Measurements from ENCODE around the gene PTMS. TPM values are rescaled to one million over a fixed set of nuclear protein-coding genes. Genes with fewer than 3 reads are reported as not detected.
"Not testable (repeated sequence)": the region's sequence is repeated elsewhere in the genome, so short reads cannot be mapped to it uniquely, and the experiment has no call there.

PTMS gene
- total RNA-seq, 1 experiment from 2014 or later: 370 TPM

GRCh38 chr12:6742834-6743233 lies 23.3 kb upstream of the PTMS start:
- no peaks in the 10 kb centered on the region for H3K27me3 Mint-ChIP-seq (ENCODE audit: low read depth)
- ATAC-seq (no peak), DNase-seq (ENCODE audit: low spot score) (no peak)
- POLR2A ChIA-PET: no interaction called here
- TF ChIP-seq NR1H2 (CRISPR knock-in tag; IDR thresholded peaks at IDR 0.05): no peak
- TF ChIP-seq SMAD3 (CRISPR knock-in tag; IDR thresholded peaks at IDR 0.05; ENCODE audit: borderline replicate concordance): no peak
- no peak for TF ChIP-seq EMX1 (CRISPR knock-in tag; IDR thresholded peaks at IDR 0.05)
- TF ChIP-seq ZNF396 (CRISPR knock-in tag; IDR thresholded peaks at IDR 0.05; ENCODE audit: borderline replicate concordance): no peak
- TF ChIP-seq FOXP1 (CRISPR knock-in tag; IDR thresholded peaks at IDR 0.05; ENCODE audit: borderline replicate concordance): no peak
- TF ChIP-seq FOXJ3 (CRISPR knock-in tag; IDR thresholded peaks at IDR 0.05; ENCODE audit: borderline replicate concordance): no peak
- no peak for TF ChIP-seq GTF2I (CRISPR knock-in tag; conservative IDR thresholded peaks at IDR 0.05)
- no peak for TF ChIP-seq ZNF512 (CRISPR knock-in tag; IDR thresholded peaks at IDR 0.05; ENCODE audit: borderline replicate concordance)
- TF ChIP-seq NFATC4 (CRISPR knock-in tag; IDR thresholded peaks at IDR 0.05): no peak
- no peak for TF ChIP-seq ZBTB43 (CRISPR knock-in tag; IDR thresholded peaks at IDR 0.05)
- TF ChIP-seq, protein P1, sequence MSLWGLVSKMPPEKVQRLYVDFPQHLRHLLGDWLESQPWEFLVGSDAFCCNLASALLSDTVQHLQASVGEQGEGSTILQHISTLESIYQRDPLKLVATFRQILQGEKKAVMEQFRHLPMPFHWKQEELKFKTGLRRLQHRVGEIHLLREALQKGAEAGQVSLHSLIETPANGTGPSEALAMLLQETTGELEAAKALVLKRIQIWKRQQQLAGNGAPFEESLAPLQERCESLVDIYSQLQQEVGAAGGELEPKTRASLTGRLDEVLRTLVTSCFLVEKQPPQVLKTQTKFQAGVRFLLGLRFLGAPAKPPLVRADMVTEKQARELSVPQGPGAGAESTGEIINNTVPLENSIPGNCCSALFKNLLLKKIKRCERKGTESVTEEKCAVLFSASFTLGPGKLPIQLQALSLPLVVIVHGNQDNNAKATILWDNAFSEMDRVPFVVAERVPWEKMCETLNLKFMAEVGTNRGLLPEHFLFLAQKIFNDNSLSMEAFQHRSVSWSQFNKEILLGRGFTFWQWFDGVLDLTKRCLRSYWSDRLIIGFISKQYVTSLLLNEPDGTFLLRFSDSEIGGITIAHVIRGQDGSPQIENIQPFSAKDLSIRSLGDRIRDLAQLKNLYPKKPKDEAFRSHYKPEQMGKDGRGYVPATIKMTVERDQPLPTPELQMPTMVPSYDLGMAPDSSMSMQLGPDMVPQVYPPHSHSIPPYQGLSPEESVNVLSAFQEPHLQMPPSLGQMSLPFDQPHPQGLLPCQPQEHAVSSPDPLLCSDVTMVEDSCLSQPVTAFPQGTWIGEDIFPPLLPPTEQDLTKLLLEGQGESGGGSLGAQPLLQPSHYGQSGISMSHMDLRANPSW (CRISPR knock-in tag; conservative IDR thresholded peaks at IDR 0.05; ENCODE audit: low read depth): no peak
- no peak for TF ChIP-seq ZBTB21 (CRISPR knock-in tag; IDR thresholded peaks at IDR 0.05; ENCODE audit: borderline replicate concordance)
- H3K36me3 Mint-ChIP-seq: peaks cover 14% of the 10 kb centered on the region
- no peak overlapping the region for H3K4me3 Mint-ChIP-seq
- CTCF ChIA-PET: interaction anchor here (3.6 kb wide), 1 partner anchor 10 kb away, joined by 20 read pairs; the partner anchor contains the start of gene MLF2
- H3K27ac Mint-ChIP-seq: no peak overlapping the region
- H3K9me3 Mint-ChIP-seq: no peaks in the 10 kb centered on the region
- no peaks in the 10 kb centered on the region for H3K4me1 Mint-ChIP-seq

DNA sequence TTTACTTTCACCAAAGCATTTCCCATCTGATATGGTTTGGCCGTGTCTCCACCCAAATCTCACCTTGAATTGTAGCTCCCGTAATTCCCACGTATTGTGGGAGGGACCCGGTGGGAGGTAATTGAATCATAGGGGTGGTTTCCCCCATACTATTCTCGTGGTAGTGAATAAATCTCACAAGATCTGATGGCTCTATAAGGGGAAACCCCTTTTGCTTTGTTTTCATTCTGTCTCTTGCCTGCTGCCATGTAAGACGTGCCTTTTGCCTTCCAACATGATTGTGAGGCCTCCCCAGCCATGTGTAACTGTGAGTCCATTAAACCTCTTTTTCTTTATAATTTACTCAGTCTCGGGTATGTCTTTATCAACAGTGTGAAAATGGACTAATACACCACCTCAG lies 22.9 kb upstream of the PTMS start:
- H3K4me1 Mint-ChIP-seq; H3K4me3 Mint-ChIP-seq; ATAC-seq; H3K27ac Mint-ChIP-seq; DNase-seq (ENCODE audit: low spot score); H3K9me3 Mint-ChIP-seq; H3K27me3 Mint-ChIP-seq (ENCODE audit: low read depth); POLR2A ChIA-PET: not testable (repeated sequence)
- CTCF ChIA-PET: interaction anchor here (3.6 kb wide), 1 partner anchor 10 kb away, joined by 20 read pairs; the partner anchor contains the start of gene MLF2
- H3K36me3 Mint-ChIP-seq: peaks cover 19% of the 10 kb centered on the region

GRCh38 chr12:6745741-6746525 lies 20.2 kb upstream of the PTMS start:
- CTCF ChIA-PET: interaction anchor here (1.0 to 3.6 kb wide), 3 partner anchors 7 to 79 kb away, joined by 3 to 20 read pairs (median 4); partner anchors contain the start of gene MLF2
- TF ChIP-seq SMAD3 (CRISPR knock-in tag; IDR thresholded peaks at IDR 0.05; ENCODE audit: borderline replicate concordance) (no peak), PRRX2 (CRISPR knock-in tag; IDR thresholded peaks at IDR 0.05) (no peak), NR1H2 (CRISPR knock-in tag; IDR thresholded peaks at IDR 0.05) (no peak)
- TF ChIP-seq, protein P2, sequence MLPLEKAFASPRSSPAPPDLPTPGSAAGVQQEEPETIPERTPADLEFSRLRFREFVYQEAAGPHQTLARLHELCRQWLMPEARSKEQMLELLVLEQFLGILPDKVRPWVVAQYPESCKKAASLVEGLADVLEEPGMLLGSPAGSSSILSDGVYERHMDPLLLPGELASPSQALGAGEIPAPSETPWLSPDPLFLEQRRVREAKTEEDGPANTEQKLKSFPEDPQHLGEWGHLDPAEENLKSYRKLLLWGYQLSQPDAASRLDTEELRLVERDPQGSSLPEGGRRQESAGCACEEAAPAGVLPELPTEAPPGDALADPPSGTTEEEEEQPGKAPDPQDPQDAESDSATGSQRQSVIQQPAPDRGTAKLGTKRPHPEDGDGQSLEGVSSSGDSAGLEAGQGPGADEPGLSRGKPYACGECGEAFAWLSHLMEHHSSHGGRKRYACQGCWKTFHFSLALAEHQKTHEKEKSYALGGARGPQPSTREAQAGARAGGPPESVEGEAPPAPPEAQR (CRISPR knock-in tag; IDR thresholded peaks at IDR 0.05): no peak
- TF ChIP-seq, protein P3, sequence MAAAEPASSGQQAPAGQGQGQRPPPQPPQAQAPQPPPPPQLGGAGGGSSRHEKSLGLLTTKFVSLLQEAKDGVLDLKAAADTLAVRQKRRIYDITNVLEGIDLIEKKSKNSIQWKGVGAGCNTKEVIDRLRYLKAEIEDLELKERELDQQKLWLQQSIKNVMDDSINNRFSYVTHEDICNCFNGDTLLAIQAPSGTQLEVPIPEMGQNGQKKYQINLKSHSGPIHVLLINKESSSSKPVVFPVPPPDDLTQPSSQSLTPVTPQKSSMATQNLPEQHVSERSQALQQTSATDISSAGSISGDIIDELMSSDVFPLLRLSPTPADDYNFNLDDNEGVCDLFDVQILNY (CRISPR knock-in tag; IDR thresholded peaks at IDR 0.05): no peak
- ATAC-seq (no peak), DNase-seq (ENCODE audit: low spot score) (no peak)
- no peak overlapping the region for H3K4me3 Mint-ChIP-seq
- POLR2A ChIA-PET: interaction anchor here (0.6 kb wide), 1 partner anchor 132 kb away, joined by 4 read pairs; no protein-coding TSS in a partner anchor
- H3K36me3 Mint-ChIP-seq: peaks cover 42% of the 10 kb centered on the region
- H3K27ac Mint-ChIP-seq: peak overlapping the region; percentile 36; the same call in 1 of the 2 replicates
- H3K27me3 Mint-ChIP-seq (ENCODE audit: low read depth): no peaks in the 10 kb centered on the region
- no peaks in the 10 kb centered on the region for H3K4me1 Mint-ChIP-seq
- no peaks in the 10 kb centered on the region for H3K9me3 Mint-ChIP-seq

All from WTC11 (cell line).